DND-41 (cell line): ENCODE results near the gene CD300E.

Experiments
- ATAC-seq: fragments of 200-7000 bp; cut with Tn5 transposase; 3 replicates; pipeline ENCODE4 v1.9.1; 2021; ENCODE audit warnings: low read depth; ENCODE audit not compliant: insufficient read depth
- DNase-seq: peaks from one replicate; pipeline ENCODE4 v3.0.0-alpha.2; 2020
- H2AFZ ChIP-seq: 2 replicates; pipeline ENCODE4 v1.6.0; 2012; ENCODE audit warnings: low read depth, low read length
- H3K27ac ChIP-seq: 2 replicates; pipeline ENCODE4 v1.5.1; 2012; ENCODE audit warnings: low read length, inconsistent platforms
- H3K27me3 ChIP-seq: fragments of 200-600 bp; sonication (generic); 2 replicates; pipeline ENCODE4 v1.6.0; 2012; ENCODE audit warnings: low read length, mild to moderate bottlenecking, inconsistent platforms; ENCODE audit not compliant: insufficient read depth, poor library complexity
- H3K36me3 ChIP-seq: 2 replicates; pipeline ENCODE4 v1.5.1; 2012; ENCODE audit warnings: low read length, inconsistent platforms; ENCODE audit not compliant: insufficient read depth
- H3K4me1 ChIP-seq: 2 replicates; pipeline ENCODE4 v1.5.1; 2012; ENCODE audit warnings: mild to moderate bottlenecking, low read length; ENCODE audit not compliant: insufficient read depth
- H3K4me2 ChIP-seq: 2 replicates; pipeline ENCODE4 v1.6.0; 2012; ENCODE audit warnings: mild to moderate bottlenecking, moderate library complexity, low read length, inconsistent platforms; ENCODE audit not compliant: insufficient read depth
- H3K4me3 ChIP-seq, 2 experiments: fragments of 200-600 bp in 1 of 2; shearing (Covaris generic) in 1 of 2; 2 replicates each; pipeline ENCODE4 v1.5.1; 2012 to 2016; ENCODE audit warnings: inconsistent platforms in 2 of 2, low read length in 2 of 2, mild to moderate bottlenecking in 2 of 2, low read depth in 1 of 2, moderate library complexity in 1 of 2
- H3K79me2 ChIP-seq: 2 replicates; pipeline ENCODE4 v1.6.0; 2012; ENCODE audit warnings: low read length, inconsistent platforms; ENCODE audit not compliant: insufficient read depth
- H3K9ac ChIP-seq: 2 replicates; pipeline ENCODE4 v1.6.0; 2012; ENCODE audit warnings: low read depth, mild to moderate bottlenecking, inconsistent platforms, low read length, moderate library complexity
- H3K9me3 ChIP-seq: 2 replicates; pipeline ENCODE4 v1.5.1; 2012; ENCODE audit warnings: low read length, moderate library complexity, mild to moderate bottlenecking, inconsistent platforms; ENCODE audit not compliant: insufficient read depth, severe bottlenecking
- H4K20me1 ChIP-seq: 2 replicates; pipeline ENCODE4 v1.6.0; 2012; ENCODE audit warnings: low read length; ENCODE audit not compliant: insufficient read depth
- CTCF ChIP-seq: IDR thresholded peaks from 2 replicates; pipeline ENCODE4 v1.5.1; 2012; ENCODE audit warnings: borderline replicate concordance, low read length, moderate library complexity, mild to moderate bottlenecking; ENCODE audit not compliant: poor library complexity, severe bottlenecking; ENCODE audit errors: extremely low read depth
- EZH2 ChIP-seq: IDR thresholded peaks from 3 replicates; pipeline ENCODE4 v1.6.1; 2012; ENCODE audit warnings: borderline replicate concordance, low read depth, mild to moderate bottlenecking, moderate library complexity, low read length, inconsistent platforms; ENCODE audit not compliant: severe bottlenecking

CD300E gene

GRCh38 chr17:74608511-74608910 lies 15.0 kb downstream of the CD300E start:
- Histone ChIP-seq H3K36me3 (no peaks in the 10 kb centered on the region), H3K27ac (no peak overlapping the region), H3K4me3 (no peak overlapping the region), H3K27me3 (peaks cover 14% of the 10 kb centered on the region), H3K79me2 (no peaks in the 10 kb centered on the region), H2AFZ (no peak overlapping the region), H3K4me2 (no peak overlapping the region), H3K9ac (no peak overlapping the region), H3K4me1 (no peaks in the 10 kb centered on the region), H3K9me3 (no peaks in the 10 kb centered on the region), H4K20me1 (0 out of 2 replicates have a peak, but pooled peaks cover 4% of the 10 kb centered on the region)
- ATAC-seq (no peak), DNase-seq (no peak)
- no peak for TF ChIP-seq CTCF
- no peak for TF ChIP-seq EZH2

GRCh38 chr17:74607221-74607620 lies 16.3 kb downstream of the CD300E start:
- Histone ChIP-seq H2AFZ (no peak overlapping the region), H3K4me3 (no peak overlapping the region), H3K27ac (no peak overlapping the region), H3K4me1 (no peaks in the 10 kb centered on the region), H3K9ac (no peak overlapping the region), H3K9me3 (no peaks in the 10 kb centered on the region), H3K79me2 (no peaks in the 10 kb centered on the region), H4K20me1 (peaks cover 4% of the 10 kb centered on the region; the same call in 1 of the 2 replicates), H3K27me3 (peaks cover 25% of the 10 kb centered on the region), H3K36me3 (no peaks in the 10 kb centered on the region), H3K4me2 (no peak overlapping the region)
- ATAC-seq = no peak
- TF ChIP-seq CTCF = no peak
- TF ChIP-seq EZH2 = no peak
- no peak for DNase-seq

- Histone ChIP-seq H3K36me3 (no peaks in the 10 kb centered on the region), H4K20me1 (peaks cover 4% of the 10 kb centered on the region; the same call in 1 of the 2 replicates), H3K4me3 (no peak overlapping the region), H3K4me1 (no peaks in the 10 kb centered on the region), H3K79me2 (no peaks in the 10 kb centered on the region), H3K27ac (no peak overlapping the region), H3K9me3 (no peaks in the 10 kb centered on the region), H3K27me3 (peaks cover 25% of the 10 kb centered on the region), H3K9ac (no peak overlapping the region), H3K4me2 (no peak overlapping the region), H2AFZ (no peak overlapping the region)
- DNase-seq (no peak), ATAC-seq (no peak)
- TF ChIP-seq CTCF (no peak), EZH2 (no peak)
Observed at GRCh38 chr17:74606050-74606449, 17.5 kb downstream of the CD300E start.

GRCh38 chr17:74605361-74605760 lies 18.2 kb downstream of the CD300E start:
- DNase-seq (no peak), ATAC-seq (no peak)
- H3K9ac ChIP-seq = no peak overlapping the region
- TF ChIP-seq EZH2 (no peak), CTCF (no peak)
- no peaks in the 10 kb centered on the region for H3K36me3 ChIP-seq
- no peaks in the 10 kb centered on the region for H3K79me2 ChIP-seq
- H3K4me3 ChIP-seq = no peak overlapping the region
- H3K27ac ChIP-seq = no peak overlapping the region
- no peaks in the 10 kb centered on the region for H3K9me3 ChIP-seq
- peaks cover 25% of the 10 kb centered on the region for H3K27me3 ChIP-seq
- no peaks in the 10 kb centered on the region for H3K4me1 ChIP-seq
- no peak overlapping the region for H2AFZ ChIP-seq
- no peak overlapping the region for H3K4me2 ChIP-seq
- peaks cover 4% of the 10 kb centered on the region; the same call in 1 of the 2 replicates for H4K20me1 ChIP-seq
